Measurements from ENCODE around the gene ALDH5A1.

ALDH5A1 gene

DNA sequence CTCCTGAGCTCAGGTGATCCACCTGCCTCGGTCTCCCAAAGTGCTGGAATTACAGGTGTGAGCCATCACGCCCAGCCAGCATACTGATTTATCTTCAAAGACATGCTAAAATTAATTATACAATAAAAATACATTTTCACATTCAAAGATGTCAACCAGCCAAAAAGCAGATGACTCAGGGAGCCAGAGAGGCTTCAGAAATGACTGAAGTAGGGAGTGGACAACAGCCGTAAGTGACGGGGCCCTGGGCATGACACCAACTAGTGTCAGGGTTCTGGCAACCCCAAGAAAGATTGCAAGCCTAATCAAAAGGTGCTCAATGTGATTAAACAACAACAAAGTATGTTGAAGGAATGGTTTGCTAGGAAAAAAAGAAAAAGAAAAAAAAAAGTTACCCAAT is 33.8 kb upstream of the ALDH5A1 start:
- Histone ChIP-seq H3K36me3 (ENCODE audit: control insufficient read depth, insufficient read depth, low read length) (no peaks in the 10 kb centered on the region), H3K4me3 (ENCODE audit: low read length) (no peak overlapping the region), H3K4me1 (ENCODE audit: control insufficient read depth, insufficient read depth, low read length) (no peaks in the 10 kb centered on the region), H3K9me3 (ENCODE audit: control insufficient read depth, low read length) (no peaks in the 10 kb centered on the region), H3K27me3 (ENCODE audit: control insufficient read depth, insufficient read depth, low read length) (no peaks in the 10 kb centered on the region), H3K9ac (ENCODE audit: low read length) (no peak overlapping the region)

DNA sequence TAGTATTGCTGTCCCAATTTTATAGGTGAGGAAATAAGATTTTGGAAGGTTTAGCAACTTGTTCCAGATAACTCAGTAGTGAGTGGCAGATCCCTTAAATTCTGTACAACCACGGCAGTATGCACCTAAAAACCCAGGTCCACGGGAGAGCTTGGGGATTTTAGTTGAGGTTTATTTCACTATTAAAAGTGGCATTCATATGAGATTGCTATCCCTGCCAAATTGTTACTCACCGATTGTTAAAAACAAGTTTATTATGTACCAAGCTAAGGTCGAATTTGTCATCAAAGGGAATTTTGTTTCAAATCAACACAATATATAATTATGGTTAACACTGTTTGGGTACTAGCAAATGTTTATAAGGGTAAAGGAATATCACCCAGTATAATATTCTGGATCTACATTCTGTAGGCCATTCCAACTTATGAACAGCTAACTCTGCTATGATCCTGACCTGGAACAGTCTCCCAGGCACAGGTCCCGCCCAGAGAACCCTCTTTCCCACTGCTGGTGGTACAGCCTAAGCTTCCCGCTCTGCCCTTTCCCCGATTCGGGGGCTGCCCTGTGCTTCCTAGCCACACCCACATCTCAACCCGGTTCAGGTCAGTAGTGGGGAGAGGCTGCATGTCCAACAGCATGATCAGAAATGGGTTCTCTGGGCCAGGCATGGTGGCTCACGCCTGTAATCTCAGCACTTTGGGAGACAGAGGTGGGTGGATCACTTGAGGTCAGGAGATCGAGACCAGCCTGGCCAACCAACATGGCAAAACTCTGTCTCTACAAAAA is 30.3 kb upstream of the ALDH5A1 start:
- H3K36me3 ChIP-seq (ENCODE audit: control insufficient read depth, insufficient read depth, low read length) = no peaks in the 10 kb centered on the region
- no peak overlapping the region for H3K9ac ChIP-seq (ENCODE audit: low read length)
- H3K27me3 ChIP-seq (ENCODE audit: control insufficient read depth, insufficient read depth, low read length) = no peaks in the 10 kb centered on the region
- no peaks in the 10 kb centered on the region for H3K9me3 ChIP-seq (ENCODE audit: control insufficient read depth, low read length)
- H3K4me3 ChIP-seq (ENCODE audit: low read length) = no peak overlapping the region
- H3K4me1 ChIP-seq (ENCODE audit: control insufficient read depth, insufficient read depth, low read length) = no peaks in the 10 kb centered on the region

DNA sequence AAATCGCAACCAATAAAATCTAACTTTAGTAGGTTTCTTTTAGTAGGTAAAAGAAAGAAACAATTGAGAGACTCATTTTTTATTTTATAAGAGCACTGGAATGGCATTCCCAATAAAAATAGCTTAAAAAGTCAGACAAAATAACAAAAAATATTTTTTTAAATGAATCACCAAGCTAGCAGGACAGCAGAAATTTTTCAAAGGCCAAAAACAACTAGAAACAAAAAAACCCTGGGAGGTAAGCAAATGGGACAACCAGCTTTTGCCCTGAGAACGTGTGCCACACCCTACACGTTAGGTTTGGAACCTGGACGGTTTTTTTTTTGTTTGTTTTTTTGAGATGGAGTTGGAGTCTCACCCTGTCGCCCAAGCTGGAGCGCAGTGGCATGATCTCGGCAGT is 25.0 kb upstream of the ALDH5A1 start:
- Histone ChIP-seq H3K9ac (ENCODE audit: low read length) (no peak overlapping the region), H3K27me3 (ENCODE audit: control insufficient read depth, insufficient read depth, low read length) (no peaks in the 10 kb centered on the region), H3K9me3 (ENCODE audit: control insufficient read depth, low read length) (no peaks in the 10 kb centered on the region), H3K4me1 (ENCODE audit: control insufficient read depth, insufficient read depth, low read length) (no peaks in the 10 kb centered on the region), H3K36me3 (ENCODE audit: control insufficient read depth, insufficient read depth, low read length) (no peaks in the 10 kb centered on the region), H3K4me3 (ENCODE audit: low read length) (no peak overlapping the region)

DNA sequence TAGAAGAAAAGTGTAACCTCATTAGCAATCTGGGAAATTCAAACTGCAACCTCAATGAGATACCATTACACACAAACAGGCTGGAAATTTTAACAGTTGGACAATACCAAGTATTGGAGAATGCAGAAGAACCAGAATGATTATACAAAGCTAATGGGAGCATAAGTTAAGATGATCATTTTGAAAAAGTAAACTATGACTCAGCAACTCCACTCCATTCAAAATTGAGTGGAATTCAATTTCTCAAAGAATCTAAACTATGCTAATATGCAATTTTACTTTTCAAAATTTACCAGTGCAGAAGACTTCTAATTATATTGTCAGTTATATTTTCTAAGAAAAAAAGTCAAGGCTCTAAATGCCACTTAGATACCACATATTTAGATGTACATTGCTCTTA is 22.6 kb upstream of the ALDH5A1 start:
- Histone ChIP-seq H3K4me1 (ENCODE audit: control insufficient read depth, insufficient read depth, low read length) (no peaks in the 10 kb centered on the region), H3K9me3 (ENCODE audit: control insufficient read depth, low read length) (no peaks in the 10 kb centered on the region), H3K9ac (ENCODE audit: low read length) (no peak overlapping the region), H3K4me3 (ENCODE audit: low read length) (no peak overlapping the region), H3K36me3 (ENCODE audit: control insufficient read depth, insufficient read depth, low read length) (no peaks in the 10 kb centered on the region), H3K27me3 (ENCODE audit: control insufficient read depth, insufficient read depth, low read length) (no peaks in the 10 kb centered on the region)

DNA sequence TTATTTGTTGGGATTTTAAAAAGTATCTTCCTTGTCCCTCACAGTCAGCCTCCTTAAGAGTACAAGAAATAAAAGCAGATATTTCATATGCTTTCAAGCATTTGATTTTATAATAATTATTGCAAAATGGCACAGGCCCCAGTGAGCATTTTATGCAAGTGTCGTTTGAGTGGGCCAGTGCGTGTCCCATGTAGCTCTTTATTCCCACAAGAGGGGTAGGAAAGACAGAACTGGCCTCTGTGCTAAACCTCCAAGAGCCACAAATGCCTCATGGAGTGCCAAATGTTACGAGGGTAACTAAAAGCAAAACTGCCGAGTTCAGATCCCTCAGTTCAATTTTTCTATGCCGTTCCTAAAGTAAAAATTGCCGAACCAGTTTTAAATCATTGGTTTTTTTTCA is 18.1 kb upstream of the ALDH5A1 start:
- Histone ChIP-seq H3K4me3 (ENCODE audit: low read length) (no peak overlapping the region), H3K9me3 (ENCODE audit: control insufficient read depth, low read length) (no peaks in the 10 kb centered on the region), H3K27me3 (ENCODE audit: control insufficient read depth, insufficient read depth, low read length) (no peaks in the 10 kb centered on the region), H3K9ac (ENCODE audit: low read length) (no peak overlapping the region), H3K4me1 (ENCODE audit: control insufficient read depth, insufficient read depth, low read length) (no peaks in the 10 kb centered on the region), H3K36me3 (ENCODE audit: control insufficient read depth, insufficient read depth, low read length) (no peaks in the 10 kb centered on the region)

DNA sequence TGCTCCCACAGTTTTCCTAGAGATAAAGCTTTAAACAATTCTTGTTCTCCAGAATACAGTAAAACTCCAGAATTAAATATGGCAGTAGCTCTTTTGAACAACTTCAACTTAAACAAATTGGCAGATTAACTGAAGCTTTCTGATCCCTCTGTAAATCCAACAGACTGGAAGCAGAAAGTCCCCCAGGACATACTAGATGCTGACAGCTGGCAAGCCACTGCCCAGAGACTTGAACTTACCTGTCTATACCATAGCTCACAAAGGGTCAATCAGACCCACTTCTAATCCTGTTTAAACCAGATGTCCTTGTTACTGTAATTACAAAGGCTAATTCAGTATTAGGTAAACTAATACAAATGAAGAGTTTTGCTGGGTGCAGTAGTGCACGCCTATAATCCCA is 17.7 kb upstream of the ALDH5A1 start:
- H3K9me3 ChIP-seq (ENCODE audit: control insufficient read depth, low read length) = no peaks in the 10 kb centered on the region
- no peaks in the 10 kb centered on the region for H3K4me1 ChIP-seq (ENCODE audit: control insufficient read depth, insufficient read depth, low read length)
- no peak overlapping the region for H3K9ac ChIP-seq (ENCODE audit: low read length)

DNA sequence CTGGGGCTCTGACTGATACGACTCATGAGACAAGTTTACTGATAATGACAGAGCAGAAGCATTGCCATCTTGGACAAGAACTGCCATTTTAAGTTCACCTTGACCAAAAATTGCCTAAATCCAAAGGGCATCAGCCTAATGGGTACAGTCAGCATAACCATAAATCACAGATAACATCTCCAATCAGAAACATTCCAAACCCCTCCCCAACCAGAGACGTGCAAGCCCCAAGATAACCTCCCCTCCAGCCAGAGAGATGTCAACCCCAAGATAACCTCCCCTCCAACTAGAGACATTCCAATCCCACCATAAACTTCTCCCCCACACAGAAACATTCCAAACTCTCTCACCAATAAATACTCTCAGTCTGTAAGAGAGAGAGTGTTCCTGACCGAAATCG is 15.9 kb upstream of the ALDH5A1 start:
- Histone ChIP-seq H3K4me1 (ENCODE audit: control insufficient read depth, insufficient read depth, low read length) (no peaks in the 10 kb centered on the region), H3K9ac (ENCODE audit: low read length) (no peak overlapping the region), H3K9me3 (ENCODE audit: control insufficient read depth, low read length) (no peaks in the 10 kb centered on the region), H3K36me3 (ENCODE audit: control insufficient read depth, insufficient read depth, low read length) (no peaks in the 10 kb centered on the region), H3K4me3 (ENCODE audit: low read length) (no peak overlapping the region), H3K27me3 (ENCODE audit: control insufficient read depth, insufficient read depth, low read length) (no peaks in the 10 kb centered on the region)

More for the DNA sequence above, 17.7 kb upstream of the ALDH5A1 start:
- Histone ChIP-seq H3K36me3 (ENCODE audit: control insufficient read depth, insufficient read depth, low read length) (no peaks in the 10 kb centered on the region), H3K27me3 (ENCODE audit: control insufficient read depth, insufficient read depth, low read length) (no peaks in the 10 kb centered on the region), H3K4me3 (ENCODE audit: low read length) (no peak overlapping the region)

DNA sequence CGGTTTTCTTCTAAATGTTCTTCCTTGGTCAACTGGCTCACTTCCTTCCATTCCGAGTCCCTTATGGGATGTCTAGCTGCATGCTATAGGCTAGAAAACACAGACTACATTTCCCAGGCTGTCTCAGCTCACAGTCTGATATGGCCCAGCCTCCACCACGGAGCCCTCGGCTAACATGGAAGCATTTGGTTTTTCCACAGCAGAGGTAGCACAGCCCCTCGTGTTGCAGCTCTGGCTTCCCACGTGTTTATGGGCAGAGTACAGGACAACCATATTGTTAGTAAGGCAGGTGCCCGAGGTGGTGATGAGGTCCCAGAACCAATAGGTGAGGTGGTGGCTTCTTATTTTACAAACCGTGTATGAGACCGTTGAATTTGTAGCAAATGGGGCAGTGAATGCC is 14.1 kb upstream of the ALDH5A1 start:
- Histone ChIP-seq H3K9me3 (ENCODE audit: control insufficient read depth, low read length) (no peaks in the 10 kb centered on the region), H3K36me3 (ENCODE audit: control insufficient read depth, insufficient read depth, low read length) (no peaks in the 10 kb centered on the region), H3K4me1 (ENCODE audit: control insufficient read depth, insufficient read depth, low read length) (no peaks in the 10 kb centered on the region), H3K4me3 (ENCODE audit: low read length) (no peak overlapping the region), H3K27me3 (ENCODE audit: control insufficient read depth, insufficient read depth, low read length) (no peaks in the 10 kb centered on the region), H3K9ac (ENCODE audit: low read length) (no peak overlapping the region)

DNA sequence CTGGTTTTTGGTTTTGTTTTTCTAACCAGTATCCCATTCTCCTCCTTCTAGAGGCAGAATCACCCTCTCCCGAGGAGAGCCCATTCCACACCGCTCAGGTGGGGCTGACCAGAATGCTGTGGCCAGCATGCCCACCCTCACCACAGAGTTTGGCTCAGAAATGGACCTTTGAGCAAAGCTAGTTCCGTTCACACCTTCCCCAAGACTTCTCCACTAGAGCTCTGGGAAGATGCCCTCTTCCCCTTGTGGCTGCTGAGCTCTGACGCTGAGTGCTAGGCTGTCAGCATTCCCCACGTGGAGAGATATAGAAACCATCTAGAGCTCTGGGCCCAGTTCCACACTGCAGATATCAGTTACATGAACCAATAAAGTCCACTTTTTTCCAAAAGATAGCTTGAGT is 13.3 kb upstream of the ALDH5A1 start:
- no peaks in the 10 kb centered on the region for H3K9me3 ChIP-seq (ENCODE audit: control insufficient read depth, low read length)
- H3K4me1 ChIP-seq (ENCODE audit: control insufficient read depth, insufficient read depth, low read length) = no peaks in the 10 kb centered on the region
- no peak overlapping the region for H3K4me3 ChIP-seq (ENCODE audit: low read length)
- H3K9ac ChIP-seq (ENCODE audit: low read length) = no peak overlapping the region
- H3K27me3 ChIP-seq (ENCODE audit: control insufficient read depth, insufficient read depth, low read length) = no peaks in the 10 kb centered on the region
- no peaks in the 10 kb centered on the region for H3K36me3 ChIP-seq (ENCODE audit: control insufficient read depth, insufficient read depth, low read length)

DNA sequence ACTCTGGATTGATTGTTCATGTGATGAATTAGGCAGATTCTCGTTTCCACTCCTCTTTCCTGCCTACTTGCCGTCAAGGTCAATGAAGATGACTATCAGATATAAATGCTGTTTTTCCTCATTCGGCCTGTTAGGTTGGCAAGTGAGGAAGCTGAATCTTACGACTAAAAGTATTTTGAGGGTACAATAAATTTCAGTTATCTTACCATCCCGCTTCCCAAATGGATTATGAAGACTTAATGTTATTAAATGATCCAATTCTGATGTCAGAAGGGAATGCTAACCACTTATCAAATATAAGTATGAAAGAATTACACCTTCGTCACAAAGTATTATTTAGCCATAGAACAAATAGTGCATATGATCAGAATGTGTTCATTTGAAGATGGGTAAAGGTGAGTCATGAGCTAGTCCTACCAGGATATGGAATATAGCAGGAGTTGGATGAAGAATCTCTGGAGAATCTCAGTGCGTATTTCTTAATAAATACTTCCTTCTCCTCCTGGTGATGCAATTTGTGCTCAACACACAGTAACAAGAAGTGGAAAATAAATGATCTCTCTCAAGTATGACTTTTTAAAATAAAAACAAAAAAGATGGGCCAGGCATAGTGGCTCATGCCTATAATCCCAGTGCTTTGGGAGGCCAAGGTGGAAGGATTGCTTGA is 10.0 kb upstream of the ALDH5A1 start:
- Histone ChIP-seq H3K4me1 (ENCODE audit: control insufficient read depth, insufficient read depth, low read length) (no peaks in the 10 kb centered on the region), H3K27me3 (ENCODE audit: control insufficient read depth, insufficient read depth, low read length) (no peaks in the 10 kb centered on the region), H3K9me3 (ENCODE audit: control insufficient read depth, low read length) (no peaks in the 10 kb centered on the region), H3K4me3 (ENCODE audit: low read length) (no peak overlapping the region), H3K9ac (ENCODE audit: low read length) (no peak overlapping the region), H3K36me3 (ENCODE audit: control insufficient read depth, insufficient read depth, low read length) (no peaks in the 10 kb centered on the region)

DNA sequence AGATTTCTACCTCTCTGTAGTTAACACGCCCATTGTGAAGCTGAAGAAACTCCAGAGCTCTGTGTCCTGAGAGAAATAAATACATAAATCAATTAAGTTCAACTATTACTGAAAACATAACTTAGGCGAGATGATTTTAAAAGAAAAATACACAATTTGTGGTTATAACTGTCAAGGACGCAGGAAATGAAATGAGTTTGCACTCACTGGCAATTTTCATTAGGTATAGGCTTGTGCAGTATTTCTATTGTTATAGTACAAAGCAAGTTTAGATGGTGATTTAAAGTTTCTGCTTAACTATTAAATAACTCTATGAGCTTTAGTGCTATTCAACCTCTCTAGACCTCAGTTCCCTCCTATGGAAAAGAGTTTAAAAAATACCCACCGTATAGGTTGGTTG is 8.7 kb upstream of the ALDH5A1 start:
- H3K4me3 ChIP-seq (ENCODE audit: low read length) = no peak overlapping the region
- H3K4me1 ChIP-seq (ENCODE audit: control insufficient read depth, insufficient read depth, low read length) = no peaks in the 10 kb centered on the region
- H3K36me3 ChIP-seq (ENCODE audit: control insufficient read depth, insufficient read depth, low read length) = no peaks in the 10 kb centered on the region
- no peak overlapping the region for H3K9ac ChIP-seq (ENCODE audit: low read length)
- no peaks in the 10 kb centered on the region for H3K9me3 ChIP-seq (ENCODE audit: control insufficient read depth, low read length)
- no peaks in the 10 kb centered on the region for H3K27me3 ChIP-seq (ENCODE audit: control insufficient read depth, insufficient read depth, low read length)

DNA sequence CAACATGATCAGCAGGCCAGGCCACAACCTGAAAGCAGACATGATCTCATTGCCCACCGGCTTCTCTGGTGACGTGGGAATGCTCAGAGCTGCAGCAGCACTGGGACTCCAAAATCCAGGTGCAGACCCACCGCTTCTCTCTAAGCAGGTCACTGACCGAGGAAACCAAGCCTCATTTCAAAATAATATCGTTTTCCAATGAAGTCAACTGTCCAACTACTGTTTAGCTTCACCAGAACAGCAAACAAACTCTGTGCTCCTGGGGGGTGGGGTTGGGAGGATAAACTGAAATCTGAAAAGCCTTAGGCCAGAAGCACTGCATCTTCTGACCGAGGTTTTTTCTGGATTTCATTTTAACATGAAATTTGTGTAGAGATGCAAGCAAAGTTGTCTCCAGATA is 5.3 kb upstream of the ALDH5A1 start, which contains the start of gene GPLD1:
GPLD1 (minus strand) TSS at position 109 of the 400 bp plus-strand sequence; CDS start at position 42, 67 bp downstream.
- H3K9me3 ChIP-seq (ENCODE audit: control insufficient read depth, low read length) = no peaks in the 10 kb centered on the region
- H3K4me1 ChIP-seq (ENCODE audit: control insufficient read depth, insufficient read depth, low read length) = peaks cover 4% of the 10 kb centered on the region
- no peak within 1 kb of the TSS for H3K9ac ChIP-seq (ENCODE audit: low read length)
- no peaks in the 10 kb centered on the region for H3K36me3 ChIP-seq (ENCODE audit: control insufficient read depth, insufficient read depth, low read length)
- no peak within 1 kb of the TSS for H3K4me3 ChIP-seq (ENCODE audit: low read length)
- no peaks in the 10 kb centered on the region for H3K27me3 ChIP-seq (ENCODE audit: control insufficient read depth, insufficient read depth, low read length)

All from mucosa of stomach (tissue), 1 donor.